Mesodermal cell (in vitro differentiated cells): ENCODE data around the gene JARID2.
A peak's percentile ranks its signal among the peaks of the same experiment; 100 is the strongest.

Experiments used
- H3K27ac ChIP-seq: 2 replicates; pipeline ENCODE4 v1.7.0; 2013; ENCODE audit warnings: mild to moderate bottlenecking, low read depth, low read length, moderate library complexity; ENCODE audit not compliant: severe bottlenecking
- H3K36me3 ChIP-seq: 2 replicates; pipeline ENCODE4 v1.7.1; 2013; ENCODE audit warnings: mild to moderate bottlenecking, low read length, moderate library complexity; ENCODE audit not compliant: control insufficient read depth, insufficient read depth
- H3K4me1 ChIP-seq: one replicate; pipeline ENCODE4 v1.7.1; 2013; ENCODE audit warnings: mild to moderate bottlenecking, low read length; ENCODE audit not compliant: insufficient read depth, control insufficient read depth, poor library complexity, severe bottlenecking
- H3K4me3 ChIP-seq: 2 replicates; pipeline ENCODE4 v1.7.0; 2013; ENCODE audit warnings: low read length, control low read depth, mild to moderate bottlenecking; ENCODE audit not compliant: insufficient read depth, poor library complexity, severe bottlenecking; ENCODE audit errors: extremely low read depth
- H3K9me3 ChIP-seq: 2 replicates; pipeline ENCODE4 v1.7.1; 2013; ENCODE audit warnings: mild to moderate bottlenecking, low read length, moderate library complexity; ENCODE audit not compliant: control insufficient read depth
- WGBS, 2 experiments: methylation state at CpG; one replicate each; pipeline ENCODE4 v1.1.5; 2013; ENCODE audit warnings: missing lambda C conversion rate in 2 of 2; ENCODE audit not compliant: insufficient coverage in 2 of 2; 5-methylcytosine and 5-hydroxymethylcytosine counted together

Gene JARID2

GRCh38 chr6:15266423-15266996 is 20.6 kb downstream of the JARID2 start:
- WGBS, 2 experiments: 43 to 46% methylated on average over 7 to 9 of the region's 11 CpGs
- H3K4me1 ChIP-seq: peaks cover 46% of the 10 kb centered on the region
- no peak overlapping the region for H3K4me3 ChIP-seq
- H3K27ac ChIP-seq: peak overlapping the region; percentile 84
- H3K36me3 ChIP-seq: no peaks in the 10 kb centered on the region
- H3K9me3 ChIP-seq: no peaks in the 10 kb centered on the region

- no peaks in the 10 kb centered on the region for H3K36me3 ChIP-seq
- H3K9me3 ChIP-seq: no peaks in the 10 kb centered on the region
- no peak overlapping the region for H3K4me3 ChIP-seq
- WGBS, 2 experiments: 75 to 80% methylated on average over 1 to 2 of the region's 2 CpGs
- peaks cover 46% of the 10 kb centered on the region for H3K4me1 ChIP-seq
- H3K27ac ChIP-seq: peak overlapping the region; percentile 84
Observed at GRCh38 chr6:15267221-15267620, 21.4 kb downstream of the JARID2 start.

GRCh38 chr6:15268137-15268908 is 22.5 kb downstream of the JARID2 start:
- WGBS, 2 experiments: 17 to 20% methylated on average over 6 of the region's 10 CpGs
- H3K27ac ChIP-seq: peak overlapping the region; percentile 60
- no peaks in the 10 kb centered on the region for H3K9me3 ChIP-seq
- no peaks in the 10 kb centered on the region for H3K36me3 ChIP-seq
- peaks cover 46% of the 10 kb centered on the region for H3K4me1 ChIP-seq
- no peak overlapping the region for H3K4me3 ChIP-seq

GRCh38 chr6:15269011-15269410 is 23.1 kb downstream of the JARID2 start:
- Histone ChIP-seq H3K36me3 (no peaks in the 10 kb centered on the region), H3K4me3 (no peak overlapping the region), H3K9me3 (no peaks in the 10 kb centered on the region), H3K4me1 (peaks cover 46% of the 10 kb centered on the region), H3K27ac (peak overlapping the region; percentile 60)
- 86 to 100% methylated on average over 1 of the region's 4 CpGs for WGBS, 2 experiments

GRCh38 chr6:15269619-15270018 is 23.8 kb downstream of the JARID2 start:
- 100% methylated on average over 1 of the region's 1 CpG; no CpG with 5 or more reads in 1 of the 2 experiments for WGBS, 2 experiments

GRCh38 chr6:15270402-15270801 is 24.5 kb downstream of the JARID2 start:
- Histone ChIP-seq H3K4me1 (peaks cover 34% of the 10 kb centered on the region), H3K4me3 (no peak overlapping the region), H3K9me3 (no peaks in the 10 kb centered on the region), H3K27ac (no peak overlapping the region), H3K36me3 (no peaks in the 10 kb centered on the region)
- 90 to 100% methylated on average over 1 to 2 of the region's 2 CpGs for WGBS, 2 experiments

More at GRCh38 chr6:15269619-15270018, 23.8 kb downstream of the JARID2 start:
- Histone ChIP-seq H3K9me3 (no peaks in the 10 kb centered on the region), H3K27ac (no peak overlapping the region), H3K36me3 (no peaks in the 10 kb centered on the region), H3K4me3 (no peak overlapping the region), H3K4me1 (peaks cover 42% of the 10 kb centered on the region)

- WGBS, 2 experiments: no CpG with 5 or more reads among the region's 1 CpG
- Histone ChIP-seq H3K27ac (no peak overlapping the region), H3K9me3 (no peaks in the 10 kb centered on the region), H3K4me1 (peaks cover 33% of the 10 kb centered on the region), H3K4me3 (no peak overlapping the region), H3K36me3 (no peaks in the 10 kb centered on the region)
Observed at GRCh38 chr6:15272562-15272961, 26.7 kb downstream of the JARID2 start.

- no peaks in the 10 kb centered on the region for H3K9me3 ChIP-seq
- H3K4me3 ChIP-seq: no peak overlapping the region
- no peak overlapping the region for H3K27ac ChIP-seq
- H3K4me1 ChIP-seq: peaks cover 14% of the 10 kb centered on the region
- WGBS, 2 experiments: 86 to 93% methylated on average over 1 to 2 of the region's 2 CpGs
- no peaks in the 10 kb centered on the region for H3K36me3 ChIP-seq
Observed at GRCh38 chr6:15274692-15275387, 29.0 kb downstream of the JARID2 start.

- Histone ChIP-seq H3K27ac (no peak overlapping the region), H3K9me3 (no peaks in the 10 kb centered on the region), H3K4me1 (peaks cover 14% of the 10 kb centered on the region), H3K36me3 (no peaks in the 10 kb centered on the region), H3K4me3 (no peak overlapping the region)
- WGBS, 2 experiments: 81 to 85% methylated on average over 2 to 5 of the region's 7 CpGs
Observed at GRCh38 chr6:15276036-15276985, 30.4 kb downstream of the JARID2 start.

- H3K4me3 ChIP-seq: no peak overlapping the region
- WGBS, 2 experiments: 83 to 96% methylated on average over 4 of the region's 5 CpGs
- no peaks in the 10 kb centered on the region for H3K36me3 ChIP-seq
- no peak overlapping the region for H3K27ac ChIP-seq
- H3K4me1 ChIP-seq: peaks cover 14% of the 10 kb centered on the region
- no peaks in the 10 kb centered on the region for H3K9me3 ChIP-seq
Observed at GRCh38 chr6:15279047-15279661, 33.3 kb downstream of the JARID2 start.
